H9 (cell line): ENCODE measurements around the gene FNDC8. TPM values are rescaled to one million over a fixed set of nuclear protein-coding genes. Genes with fewer than 3 reads are reported as not detected.

ENCODE experiments used
- DNase-seq: peaks from one replicate; pipeline ENCODE4 v3.0.0-alpha.2; 2017
- H2AFZ ChIP-seq: one replicate; pipeline ENCODE4 v1.6.1; 2013; ENCODE audit warnings: mild to moderate bottlenecking, low read length, control low read depth, moderate library complexity
- H2AK5ac ChIP-seq: 2 replicates; pipeline ENCODE4 v1.6.1; 2013; ENCODE audit warnings: low read length, control low read depth, mixed read lengths; ENCODE audit not compliant: insufficient read length
- H2BK120ac ChIP-seq: one replicate; pipeline ENCODE4 v1.6.1; 2013; ENCODE audit warnings: low read depth, mild to moderate bottlenecking, low read length, control low read depth, inconsistent platforms; ENCODE audit not compliant: poor library complexity, severe bottlenecking
- H2BK12ac ChIP-seq: 2 replicates; pipeline ENCODE4 v1.6.1; 2013; ENCODE audit warnings: low read length, control low read depth, mixed read lengths, low read depth; ENCODE audit not compliant: insufficient read length
- H2BK15ac ChIP-seq: 2 replicates; pipeline ENCODE4 v1.6.1; 2013; ENCODE audit warnings: low read depth, low read length, control low read depth
- H2BK20ac ChIP-seq: one replicate; pipeline ENCODE4 v1.6.1; 2013; ENCODE audit warnings: low read depth, mild to moderate bottlenecking, low read length, control low read depth, inconsistent platforms; ENCODE audit not compliant: poor library complexity, severe bottlenecking
- H2BK5ac ChIP-seq: 2 replicates; pipeline ENCODE4 v1.6.1; 2013; ENCODE audit warnings: low read length, control low read depth, mixed read lengths; ENCODE audit not compliant: insufficient read length
- H3K14ac ChIP-seq: 2 replicates; pipeline ENCODE4 v1.6.1; 2013; ENCODE audit warnings: low read length, control low read depth; ENCODE audit not compliant: insufficient read depth
- H3K18ac ChIP-seq: 2 replicates; pipeline ENCODE4 v1.6.1; 2013; ENCODE audit warnings: low read depth, mild to moderate bottlenecking, mixed read lengths, low read length, control low read depth; ENCODE audit not compliant: insufficient read length
- H3K23ac ChIP-seq: 2 replicates; pipeline ENCODE4 v1.6.1; 2013; ENCODE audit warnings: low read length, control low read depth, mixed read lengths, low read depth; ENCODE audit not compliant: insufficient read length
- H3K23me2 ChIP-seq: 2 replicates; pipeline ENCODE4 v1.6.1; 2013; ENCODE audit warnings: low read depth, mild to moderate bottlenecking, mixed read lengths, low read length, control low read depth; ENCODE audit not compliant: insufficient read length, poor library complexity, severe bottlenecking
- H3K27ac ChIP-seq: 2 replicates; pipeline ENCODE4 v1.5.1; 2013; ENCODE audit warnings: low read length, control low read depth, mixed read lengths, low read depth; ENCODE audit not compliant: insufficient read length
- H3K27me3 ChIP-seq: 2 replicates; pipeline ENCODE4 v1.6.1; 2013; ENCODE audit warnings: low read length, control low read depth, inconsistent platforms; ENCODE audit not compliant: insufficient read depth
- H3K4ac ChIP-seq: 2 replicates; pipeline ENCODE4 v1.6.1; 2013; ENCODE audit warnings: low read depth, mild to moderate bottlenecking, control low read depth, inconsistent platforms, low read length, moderate library complexity
- H3K4me1 ChIP-seq: 2 replicates; pipeline ENCODE4 v1.6.1; 2013; ENCODE audit warnings: low read length, control low read depth, inconsistent platforms; ENCODE audit not compliant: insufficient read depth
- H3K4me2 ChIP-seq: 2 replicates; pipeline ENCODE4 v1.6.1; 2013; ENCODE audit warnings: low read length, control low read depth, mixed read lengths; ENCODE audit not compliant: insufficient read length, insufficient read depth
- H3K56ac ChIP-seq: 2 replicates; pipeline ENCODE4 v1.6.1; 2013; ENCODE audit warnings: low read depth, mild to moderate bottlenecking, mixed read lengths, low read length, control low read depth; ENCODE audit not compliant: insufficient read length
- H3K79me1 ChIP-seq: 2 replicates; pipeline ENCODE4 v1.6.1; 2013; ENCODE audit warnings: low read depth, mild to moderate bottlenecking, moderate library complexity, low read length, control low read depth, inconsistent platforms; ENCODE audit not compliant: insufficient read depth, poor library complexity, severe bottlenecking
- H3K79me2 ChIP-seq: 2 replicates; pipeline ENCODE4 v1.6.1; 2013; ENCODE audit warnings: low read length, control low read depth, inconsistent platforms; ENCODE audit not compliant: insufficient read depth
- H3K9ac ChIP-seq: 2 replicates; pipeline ENCODE4 v1.6.1; 2013; ENCODE audit warnings: low read length, control low read depth, mixed read lengths; ENCODE audit not compliant: insufficient read length; ENCODE audit errors: extremely low read depth
- H3K9me3 ChIP-seq: one replicate; pipeline ENCODE4 v1.6.1; 2013; ENCODE audit warnings: low read depth, low read length, inconsistent platforms; ENCODE audit not compliant: control insufficient read depth
- H3T11ph ChIP-seq: one replicate; pipeline ENCODE4 v1.6.1; 2013; ENCODE audit warnings: mild to moderate bottlenecking, low read length, control low read depth, inconsistent platforms
- H4K20me1 ChIP-seq: one replicate; pipeline ENCODE4 v1.6.1; 2013; ENCODE audit not compliant: control insufficient read depth, insufficient read length, insufficient read depth
- H4K5ac ChIP-seq: 2 replicates; pipeline ENCODE4 v1.6.1; 2013; ENCODE audit warnings: low read depth, mild to moderate bottlenecking, mixed read lengths, low read length, control low read depth; ENCODE audit not compliant: insufficient read length
- H4K8ac ChIP-seq: replicated peaks from 2 replicates; pipeline ENCODE4 v1.6.1; 2013; ENCODE audit warnings: low read length, control low read depth, mixed read lengths, low read depth; ENCODE audit not compliant: insufficient read length
- H4K91ac ChIP-seq: 2 replicates; pipeline ENCODE4 v1.6.1; 2013; ENCODE audit warnings: low read depth, mild to moderate bottlenecking, moderate library complexity, mixed read lengths, low read length, control low read depth; ENCODE audit not compliant: insufficient read length
- H3K27ac Mint-ChIP-seq, 3 experiments: 2 replicates in 2 of 3; 3 replicates in 1 of 3; pipeline ENCODE4 v1.8.0; 2020 to 2021; ENCODE audit warnings: mixed read lengths in 3 of 3, mild to moderate bottlenecking in 1 of 3, moderate library complexity in 1 of 3
- H3K27me3 Mint-ChIP-seq: 2 replicates; pipeline ENCODE4 v1.8.0; 2021; ENCODE audit warnings: low read depth, mild to moderate bottlenecking, moderate library complexity, mixed read lengths
- H3K36me3 Mint-ChIP-seq, 3 experiments: 2 replicates in 2 of 3; 3 replicates in 1 of 3; pipeline ENCODE4 v1.8.0; 2020 to 2021; ENCODE audit warnings: low read depth in 3 of 3, mixed read lengths in 3 of 3; ENCODE audit not compliant: insufficient read depth in 1 of 3
- H3K4me1 Mint-ChIP-seq, 2 experiments: 2 replicates each; pipeline ENCODE4 v1.8.0; 2020; ENCODE audit warnings: mixed read lengths in 2 of 2
- H3K4me3 Mint-ChIP-seq, 2 experiments: 2 replicates in 1 of 2; 3 replicates in 1 of 2; pipeline ENCODE4 v1.8.0; 2020 to 2021; ENCODE audit warnings: mild to moderate bottlenecking in 2 of 2, mixed read lengths in 2 of 2, moderate library complexity in 1 of 2
- H3K9me3 Mint-ChIP-seq, 2 experiments: 2 replicates in 1 of 2; 3 replicates in 1 of 2; pipeline ENCODE4 v1.8.0; 2020; ENCODE audit warnings: mild to moderate bottlenecking in 2 of 2, mixed read lengths in 2 of 2, moderate library complexity in 1 of 2
- CTCF ChIP-seq: fragments of 200-600 bp; sonication (generic); conservative IDR thresholded peaks from 3 replicates; pipeline ENCODE4 v1.8.0; 2021; ENCODE audit warnings: antibody characterized with exemption, mild to moderate bottlenecking
- WGBS: extraction: QIAGEN DNeasy Blood & Tissue Kit; methylation state at CpG from one replicate; pipeline ENCODE4 v1.1.7; 2013; ENCODE audit warnings: missing lambda C conversion rate, low lambda C conversion rate, mixed read lengths; ENCODE audit not compliant: insufficient read length; ENCODE audit errors: extremely low coverage; 5-methylcytosine and 5-hydroxymethylcytosine counted together
- total RNA-seq: library from RNA; stranded (reverse); gene quantifications from 2 replicates; pipeline ENCODE4 v1.2.1, GENCODE V29; 2021

FNDC8 gene
- total RNA-seq, 1 experiment from 2014 or later: not detected

DNA sequence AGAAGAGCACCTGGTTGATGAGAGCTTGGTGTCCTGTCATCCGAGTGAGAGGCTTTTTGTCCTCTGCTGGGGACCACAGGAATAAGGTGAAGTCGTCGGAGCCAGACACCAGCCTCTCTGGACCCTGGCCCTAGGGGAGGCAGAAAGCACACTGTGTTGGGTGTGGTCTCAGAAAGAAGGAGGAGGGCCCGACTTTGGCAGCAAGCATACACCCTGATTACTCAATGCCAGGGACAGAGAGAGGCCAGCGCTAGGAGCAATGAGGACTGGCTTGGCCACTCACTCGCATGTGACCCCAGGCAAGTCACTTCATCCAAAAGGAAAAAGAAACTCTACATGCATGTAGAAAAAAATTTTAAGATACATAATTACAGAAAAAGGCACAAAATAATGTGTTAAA lies 13.9 kb downstream of the FNDC8 start:
- Histone ChIP-seq H4K8ac (no peak overlapping the region), H4K5ac (no peak overlapping the region), H3K56ac (no peak overlapping the region), H3K27me3 (no peaks in the 10 kb centered on the region), H3K4me1 (no peaks in the 10 kb centered on the region), H2BK20ac (no peak overlapping the region), H3K23ac (no peak overlapping the region), H3K18ac (no peak overlapping the region), H3K4ac (no peak overlapping the region), H3K79me1 (peaks cover 5% of the 10 kb centered on the region), H3K14ac (no peak overlapping the region), H3K79me2 (peaks cover 2% of the 10 kb centered on the region; the same call in 1 of the 2 replicates), H3K9me3 (no peaks in the 10 kb centered on the region), H2AFZ (no peak overlapping the region), H2AK5ac (no peak overlapping the region), H4K20me1 (no peaks in the 10 kb centered on the region), H3K9ac (no peak overlapping the region), H3K27ac (no peak overlapping the region), H2BK15ac (no peak overlapping the region), H2BK5ac (no peak overlapping the region), H2BK12ac (no peak overlapping the region), H2BK120ac (no peak overlapping the region), H3T11ph (no peak overlapping the region), H3K4me2 (no peak overlapping the region), H3K23me2 (no peaks in the 10 kb centered on the region), H4K91ac (no peak overlapping the region)
- no CpG with 5 or more reads among the region's 6 CpGs for WGBS
- H3K27me3 Mint-ChIP-seq: no peaks in the 10 kb centered on the region
- no peak overlapping the region for H3K4me3 Mint-ChIP-seq
- no peaks in the 10 kb centered on the region; a peak in 1 of 5 replicates for H3K9me3 Mint-ChIP-seq
- no peak for TF ChIP-seq CTCF
- H3K27ac Mint-ChIP-seq: no peak overlapping the region
- DNase-seq: no peak
- peaks cover 66 to 97% (median 82%) of the 10 kb centered on the region in 3 experiments for H3K36me3 Mint-ChIP-seq
- no peaks in the 10 kb centered on the region for H3K4me1 Mint-ChIP-seq
